Cardiac fibroblast (primary cell): ENCODE measurements around the gene ZNF319.

Source experiments
- DNase-seq, 2 donors: peaks; one replicate each; pipeline versions ENCODE4 v3.0.0 to v3.0.0-alpha.2; 2010; ENCODE audit warnings: low read depth in 2 of 2
- H3K4me3 ChIP-seq, 2 donors: replicated peaks in 1 of 2; 1 replicate in 1 of 2; 2 replicates in 1 of 2; pipeline ENCODE4 v1.5.1; 2011; ENCODE audit warnings: low read depth in 2 of 2, low read length in 2 of 2, mild to moderate bottlenecking in 2 of 2, moderate library complexity in 1 of 2
- TF ChIP-seq, protein P1 (sequence below): IDR thresholded peaks from one replicate; pipeline ENCODE4 v1.5.1; 2011; ENCODE audit warnings: low read depth, mild to moderate bottlenecking, low read length, inconsistent platforms

Gene ZNF319

GRCh38 chr16:57949595-57950238 lies 50.8 kb downstream of the ZNF319 start:
- H3K4me3 ChIP-seq, result no peak overlapping the region
- TF ChIP-seq, protein P1, sequence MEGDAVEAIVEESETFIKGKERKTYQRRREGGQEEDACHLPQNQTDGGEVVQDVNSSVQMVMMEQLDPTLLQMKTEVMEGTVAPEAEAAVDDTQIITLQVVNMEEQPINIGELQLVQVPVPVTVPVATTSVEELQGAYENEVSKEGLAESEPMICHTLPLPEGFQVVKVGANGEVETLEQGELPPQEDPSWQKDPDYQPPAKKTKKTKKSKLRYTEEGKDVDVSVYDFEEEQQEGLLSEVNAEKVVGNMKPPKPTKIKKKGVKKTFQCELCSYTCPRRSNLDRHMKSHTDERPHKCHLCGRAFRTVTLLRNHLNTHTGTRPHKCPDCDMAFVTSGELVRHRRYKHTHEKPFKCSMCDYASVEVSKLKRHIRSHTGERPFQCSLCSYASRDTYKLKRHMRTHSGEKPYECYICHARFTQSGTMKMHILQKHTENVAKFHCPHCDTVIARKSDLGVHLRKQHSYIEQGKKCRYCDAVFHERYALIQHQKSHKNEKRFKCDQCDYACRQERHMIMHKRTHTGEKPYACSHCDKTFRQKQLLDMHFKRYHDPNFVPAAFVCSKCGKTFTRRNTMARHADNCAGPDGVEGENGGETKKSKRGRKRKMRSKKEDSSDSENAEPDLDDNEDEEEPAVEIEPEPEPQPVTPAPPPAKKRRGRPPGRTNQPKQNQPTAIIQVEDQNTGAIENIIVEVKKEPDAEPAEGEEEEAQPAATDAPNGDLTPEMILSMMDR, result no peak
- DNase-seq, result peak in 1 of 2 donors; percentile 19

DNA sequence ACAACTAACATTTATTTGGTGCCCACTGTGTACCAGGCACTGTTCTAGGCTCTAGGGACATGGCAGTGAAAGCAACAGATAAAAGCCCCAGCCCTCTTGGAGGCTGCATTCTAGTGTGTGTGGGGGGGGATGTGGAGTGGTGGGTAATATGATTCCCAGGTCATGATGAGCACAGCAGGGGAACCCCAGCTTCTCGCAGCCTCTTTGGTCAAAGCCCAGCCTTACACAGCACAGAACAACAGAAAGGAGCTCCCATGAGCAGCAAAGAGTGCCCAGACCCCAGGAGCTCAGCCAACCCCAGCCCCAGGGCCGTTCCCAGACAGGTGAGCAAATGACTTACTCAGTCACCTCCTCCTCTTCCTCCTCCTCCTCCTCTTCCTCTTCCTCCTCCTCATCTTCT lies 51.5 kb downstream of the ZNF319 start:
- H3K4me3 ChIP-seq, result no peak overlapping the region
- TF ChIP-seq, protein P1, result no peak
- no peak for DNase-seq

GRCh38 chr16:57948027-57948426 lies 52.4 kb downstream of the ZNF319 start:
- DNase-seq, result no peak
- TF ChIP-seq, protein P1, result no peak
- no peak overlapping the region for H3K4me3 ChIP-seq

DNA sequence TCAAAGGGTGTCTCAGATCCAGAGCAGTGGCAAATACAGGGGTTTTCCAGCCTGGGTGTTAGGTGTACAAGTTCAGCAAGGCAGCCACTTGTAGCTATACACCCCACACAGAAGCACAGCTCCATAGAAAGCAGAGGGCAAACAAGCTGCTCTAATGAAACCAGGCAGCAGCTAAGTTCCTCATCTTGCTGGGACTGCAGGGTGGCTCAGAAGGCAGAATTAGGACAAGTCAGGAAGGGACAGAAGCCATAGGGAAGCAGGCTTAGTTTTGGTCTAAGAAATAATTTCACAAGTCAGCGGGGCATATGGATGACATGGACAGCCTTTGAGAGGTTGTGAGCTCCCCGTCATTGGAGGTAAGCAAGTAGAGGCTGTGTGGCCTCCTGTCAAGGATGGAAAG lies 53.2 kb downstream of the ZNF319 start:
- DNase-seq, result no peak
- TF ChIP-seq, protein P1, result no peak
- no peak overlapping the region for H3K4me3 ChIP-seq

DNA sequence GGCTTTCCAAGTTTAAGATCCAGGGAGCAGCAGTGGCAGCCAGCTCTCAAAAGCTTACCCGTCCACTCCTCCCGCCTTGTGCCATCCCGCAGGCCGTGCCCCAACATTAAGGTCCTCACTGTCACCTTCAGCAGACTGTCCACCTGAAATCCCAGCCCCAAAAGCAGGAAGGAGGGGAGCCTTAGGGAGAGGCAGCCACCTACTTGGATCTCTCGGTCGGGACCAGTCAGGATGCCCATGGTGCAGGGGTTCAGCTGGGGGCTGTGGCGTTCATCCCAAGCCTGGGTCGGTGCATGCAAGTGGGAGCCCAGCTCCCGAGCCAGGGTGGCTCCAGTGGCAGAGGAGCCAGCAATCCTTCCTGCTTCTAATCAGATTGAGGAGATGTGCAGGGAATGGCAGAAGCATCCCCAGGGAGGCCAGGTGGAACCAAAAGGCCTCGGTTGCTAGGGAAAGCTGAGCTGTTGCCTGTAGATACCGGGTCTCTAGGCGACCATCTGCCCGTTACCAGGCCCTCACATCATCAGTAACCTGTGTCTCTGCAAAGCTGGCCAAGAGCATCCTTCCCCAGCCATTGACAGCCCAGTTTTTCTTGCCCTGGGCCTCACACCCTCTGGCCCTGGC lies 54.2 kb downstream of the ZNF319 start:
- H3K4me3 ChIP-seq, result no peak overlapping the region
- DNase-seq, result no peak
- TF ChIP-seq, protein P1, result no peak

GRCh38 chr16:57945740-57946138 lies 54.7 kb downstream of the ZNF319 start:
- no peak overlapping the region for H3K4me3 ChIP-seq
- DNase-seq, result peak; percentile 11 to 37
- TF ChIP-seq, protein P1, result peak; percentile 32
